GM19025 (cell line): ENCODE measurements around the gene CPT1A.

Experiments
- ATAC-seq: cut with Tn5 transposase; IDR thresholded peaks from one replicate; pipeline ENCODE4 v1.9.1; 2021; ENCODE audit warnings: mild to moderate bottlenecking, low read depth, moderate library complexity; ENCODE audit not compliant: unreplicated experiment

The CPT1A gene

GRCh38 chr11:68804786-68805185, 36.9 kb downstream of the CPT1A start:
- ATAC-seq = no peak

GRCh38 chr11:68803766-68804165, 38.0 kb downstream of the CPT1A start:
- ATAC-seq = no peak

GRCh38 chr11:68798221-68798813, 43.4 kb downstream of the CPT1A start:
- ATAC-seq = no peak

- ATAC-seq = no peak
Measured at GRCh38 chr11:68796801-68797200, 44.9 kb downstream of the CPT1A start.

GRCh38 chr11:68792400-68792966, 49.2 kb downstream of the CPT1A start:
- no peak for ATAC-seq

GRCh38 chr11:68784653-68785052, 57.1 kb downstream of the CPT1A start:
- ATAC-seq = no peak

GRCh38 chr11:68783216-68783821, 58.4 kb downstream of the CPT1A start:
- no peak for ATAC-seq

GRCh38 chr11:68782711-68783110, 59.0 kb downstream of the CPT1A start:
- ATAC-seq = no peak

- ATAC-seq = no peak
Measured at GRCh38 chr11:68780829-68781228, 60.9 kb downstream of the CPT1A start.

- ATAC-seq = no peak
Measured at GRCh38 chr11:68778205-68778604, 63.5 kb downstream of the CPT1A start.

- ATAC-seq = no peak
Measured at GRCh38 chr11:68776442-68777235, 65.1 kb downstream of the CPT1A start.

- ATAC-seq = no peak
Measured at GRCh38 chr11:68775951-68776388, 65.7 kb downstream of the CPT1A start.

GRCh38 chr11:68774194-68774585, 67.5 kb downstream of the CPT1A start:
- no peak for ATAC-seq

- ATAC-seq = no peak
Measured at GRCh38 chr11:68773521-68774193, 68.1 kb downstream of the CPT1A start.

GRCh38 chr11:68772936-68773335, 68.8 kb downstream of the CPT1A start:
- ATAC-seq = no peak

- ATAC-seq = no peak
Measured at GRCh38 chr11:68770781-68771180, 70.9 kb downstream of the CPT1A start.

- ATAC-seq = no peak
Measured at GRCh38 chr11:68767672-68768071, 74.0 kb downstream of the CPT1A start.

- no peak for ATAC-seq
Measured at GRCh38 chr11:68766786-68767185, 74.9 kb downstream of the CPT1A start.

GRCh38 chr11:68764746-68765145, 77.0 kb downstream of the CPT1A start:
- no peak for ATAC-seq

GRCh38 chr11:68763926-68764657, 77.6 kb downstream of the CPT1A start:
- ATAC-seq = no peak
